SU-DHL-6 (cell line): ENCODE data around the gene PTDSS2.

Experiments used
- H2AFZ ChIP-seq: fragments of 200-600 bp; sonication (generic); 2 replicates; pipeline ENCODE4 v1.6.1; 2014; ENCODE audit warnings: low read depth, mild to moderate bottlenecking, moderate library complexity, mixed read lengths, antibody characterized with exemption, low read length; ENCODE audit not compliant: severe bottlenecking
- H3F3A ChIP-seq: fragments of 200-600 bp; shearing (Covaris generic); 2 replicates; pipeline ENCODE4 v1.6.0; 2016; ENCODE audit warnings: antibody characterized with exemption, mild to moderate bottlenecking; ENCODE audit not compliant: insufficient read depth
- H3K27ac ChIP-seq: fragments of 200-600 bp; sonication (generic); 2 replicates; pipeline ENCODE4 v1.5.1; 2016; ENCODE audit warnings: low read depth, mild to moderate bottlenecking, low read length, moderate library complexity, mixed read lengths
- H3K27me3 ChIP-seq: fragments of 200-600 bp; sonication (generic), shearing (Covaris generic); 2 replicates; pipeline ENCODE4 v1.6.0; 2014; ENCODE audit warnings: mild to moderate bottlenecking, low read length
- H3K36me3 ChIP-seq: fragments of 200-600 bp; sonication (generic); 2 replicates; pipeline ENCODE4 v1.6.1; 2014; ENCODE audit warnings: mild to moderate bottlenecking, low read length, mixed read lengths
- H3K4me2 ChIP-seq: fragments of 300-600, 200-600 bp; shearing (Covaris generic), sonication (generic); 2 replicates; pipeline ENCODE4 v1.6.0; 2014; ENCODE audit warnings: low read length, low read depth, mild to moderate bottlenecking; ENCODE audit not compliant: poor library complexity, severe bottlenecking
- H3K4me3 ChIP-seq: fragments of 200-600 bp; sonication (generic); 2 replicates; pipeline ENCODE4 v1.5.1; 2014; ENCODE audit warnings: antibody characterized with exemption, low read length, mild to moderate bottlenecking, mixed read lengths; ENCODE audit not compliant: insufficient read depth, poor library complexity, severe bottlenecking
- H3K79me2 ChIP-seq: fragments of 200-600 bp; sonication (generic); 2 replicates; pipeline ENCODE4 v1.6.1; 2014; ENCODE audit warnings: mild to moderate bottlenecking, low read length, moderate library complexity; ENCODE audit not compliant: insufficient read depth
- H3K9ac ChIP-seq: fragments of 200-600 bp; sonication (generic); 2 replicates; pipeline ENCODE4 v1.7.0; 2014; ENCODE audit warnings: mild to moderate bottlenecking, low read length
- H3K9me2 ChIP-seq: fragments of 200-600 bp; sonication (generic); replicated peaks from 2 replicates; pipeline ENCODE4 v1.6.1; 2014; ENCODE audit warnings: low read length; ENCODE audit not compliant: insufficient read depth
- H3K9me3 ChIP-seq: fragments of 200-600 bp; sonication (generic); 2 replicates; pipeline ENCODE4 v1.6.1; 2014; ENCODE audit warnings: low read length, mixed read lengths; ENCODE audit not compliant: insufficient read depth
- H4K20me1 ChIP-seq: fragments of 200-600 bp; sonication (generic); 2 replicates; pipeline ENCODE4 v1.6.1; 2014; ENCODE audit warnings: low read depth, mild to moderate bottlenecking, antibody characterized with exemption, low read length, moderate library complexity, mixed read lengths
- CTCF ChIP-seq: fragments of 200-600 bp; sonication (generic); IDR thresholded peaks from one replicate; pipeline ENCODE4 v1.5.1; 2017; ENCODE audit warnings: antibody characterized with exemption, mild to moderate bottlenecking, low read length, moderate library complexity; ENCODE audit not compliant: insufficient read depth, poor library complexity, severe bottlenecking
- EZH2phosphoT487 ChIP-seq: fragments of 200-600 bp; sonication (generic), shearing (Covaris generic); conservative IDR thresholded peaks from 2 replicates; pipeline ENCODE4 v1.6.1; 2018; ENCODE audit warnings: mild to moderate bottlenecking, antibody characterized with exemption, low read length, moderate library complexity, mixed read lengths

PTDSS2 gene

GRCh38 chr11:447923-448731 is 2.0 kb upstream of the PTDSS2 start:
- peak overlapping the region; percentile 61 for H3K4me2 ChIP-seq
- peaks cover 7% of the 10 kb centered on the region for H3K79me2 ChIP-seq
- no peaks in the 10 kb centered on the region for H3K27me3 ChIP-seq
- no peaks in the 10 kb centered on the region for H3K36me3 ChIP-seq
- peak overlapping the region; percentile 70 for H3K9ac ChIP-seq
- TF ChIP-seq CTCF (peak; percentile 99), EZH2phosphoT487 (no peak)
- H3F3A ChIP-seq, result peaks cover 24% of the 10 kb centered on the region
- no peaks in the 10 kb centered on the region for H4K20me1 ChIP-seq
- H3K27ac ChIP-seq, result peak overlapping the region; percentile 78
- no peaks in the 10 kb centered on the region for H3K9me2 ChIP-seq
- H3K4me3 ChIP-seq, result peak overlapping the region; percentile 76
- no peaks in the 10 kb centered on the region for H3K9me3 ChIP-seq
- peak overlapping the region; percentile 87 for H2AFZ ChIP-seq

GRCh38 chr11:450809-451451 is 851 bp downstream of the PTDSS2 start:
- H3K4me2 ChIP-seq, result peak overlapping the region; percentile 61
- peaks cover 16% of the 10 kb centered on the region for H3F3A ChIP-seq
- H2AFZ ChIP-seq, result peak overlapping the region; percentile 64
- H3K9ac ChIP-seq, result peak overlapping the region; percentile 83
- H3K9me2 ChIP-seq, result no peaks in the 10 kb centered on the region
- peak overlapping the region; percentile 76 for H3K4me3 ChIP-seq
- no peaks in the 10 kb centered on the region for H3K27me3 ChIP-seq
- H3K27ac ChIP-seq, result no peak overlapping the region
- H4K20me1 ChIP-seq, result no peaks in the 10 kb centered on the region
- H3K9me3 ChIP-seq, result no peaks in the 10 kb centered on the region
- H3K79me2 ChIP-seq, result peaks cover 14% of the 10 kb centered on the region
- TF ChIP-seq EZH2phosphoT487 (no peak), CTCF (peak; percentile 30)
- no peaks in the 10 kb centered on the region for H3K36me3 ChIP-seq

- H3K9ac ChIP-seq, result no peak overlapping the region
Observed at GRCh38 chr11:451738-452137, 1.7 kb downstream of the PTDSS2 start.

More at GRCh38 chr11:451738-452137, 1.7 kb downstream of the PTDSS2 start:
- Histone ChIP-seq H3K27me3 (no peaks in the 10 kb centered on the region), H3K4me3 (no peak overlapping the region), H3K79me2 (peaks cover 14% of the 10 kb centered on the region), H3K9me3 (no peaks in the 10 kb centered on the region), H3K4me2 (no peak overlapping the region), H3K9me2 (no peaks in the 10 kb centered on the region), H2AFZ (no peak overlapping the region), H3F3A (peaks cover 15% of the 10 kb centered on the region), H3K36me3 (no peaks in the 10 kb centered on the region), H4K20me1 (no peaks in the 10 kb centered on the region), H3K27ac (no peak overlapping the region)
- no peak for TF ChIP-seq EZH2phosphoT487
- TF ChIP-seq CTCF, result no peak
